ENCODE results near the gene LIN7C. TPM values are rescaled to one million over a fixed set of nuclear protein-coding genes. Genes with fewer than 3 reads are reported as not detected.

Gene LIN7C
- polyA plus RNA-seq, 1 donor from 2014 or later = 131 TPM

DNA sequence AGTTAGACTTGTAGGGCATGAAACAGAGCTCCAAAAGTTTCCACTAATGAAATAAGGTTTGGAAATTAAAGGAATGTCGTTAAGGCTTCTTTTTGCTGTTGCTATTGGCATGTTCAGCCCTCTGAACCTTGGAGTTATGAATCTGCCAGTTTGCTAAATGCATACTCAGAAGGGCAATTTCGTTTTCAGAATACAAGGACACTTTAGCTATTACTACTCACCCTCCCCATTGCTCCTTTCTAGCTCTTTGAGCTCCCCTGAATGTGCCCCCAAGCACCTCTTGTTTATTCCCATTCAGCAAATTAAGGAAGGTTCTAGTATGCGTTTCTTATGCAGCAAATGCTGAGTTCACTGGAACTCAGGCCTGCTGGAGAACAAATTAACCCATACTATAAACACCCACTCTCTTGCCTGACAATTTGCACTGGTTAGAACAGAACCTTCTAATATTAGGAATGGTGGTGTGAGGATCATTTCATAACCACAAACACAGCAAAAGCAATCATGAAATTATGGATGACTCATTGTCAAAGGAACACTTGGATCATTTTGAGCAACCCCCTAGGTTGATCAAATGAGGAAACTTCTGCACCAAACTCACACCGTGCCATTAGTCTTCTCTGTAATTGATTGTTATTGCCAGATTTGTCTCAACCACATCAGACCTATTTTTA, 26.2 kb upstream of the LIN7C start:
- Histone ChIP-seq H2AFZ (ENCODE audit: low read depth, low read length) (no peak overlapping the region), H3K4me2 (ENCODE audit: low read length) (no peak overlapping the region), H3K9me3 (ENCODE audit: low read length) (no peaks in the 10 kb centered on the region), H3K79me2 (replicated peaks; ENCODE audit: insufficient read depth, low read length) (no peaks in the 10 kb centered on the region), H3K27me3 (ENCODE audit: insufficient read depth, low read depth, low read length) (no peaks in the 10 kb centered on the region), H3F3A (ENCODE audit: insufficient read depth, low read length, poor library complexity, severe bottlenecking) (no peaks in the 10 kb centered on the region), H3K9ac (ENCODE audit: low read length) (no peak overlapping the region), H4K20me1 (ENCODE audit: insufficient read depth) (no peaks in the 10 kb centered on the region), H3K4me3 (ENCODE audit: low read length) (no peak overlapping the region), H3K9me2 (ENCODE audit: insufficient read depth, low read length) (no peaks in the 10 kb centered on the region), H3K36me3 (ENCODE audit: insufficient read depth, low read length) (no peaks in the 10 kb centered on the region), H3K27ac (ENCODE audit: low read length) (no peak overlapping the region)
- TF ChIP-seq, protein P1, sequence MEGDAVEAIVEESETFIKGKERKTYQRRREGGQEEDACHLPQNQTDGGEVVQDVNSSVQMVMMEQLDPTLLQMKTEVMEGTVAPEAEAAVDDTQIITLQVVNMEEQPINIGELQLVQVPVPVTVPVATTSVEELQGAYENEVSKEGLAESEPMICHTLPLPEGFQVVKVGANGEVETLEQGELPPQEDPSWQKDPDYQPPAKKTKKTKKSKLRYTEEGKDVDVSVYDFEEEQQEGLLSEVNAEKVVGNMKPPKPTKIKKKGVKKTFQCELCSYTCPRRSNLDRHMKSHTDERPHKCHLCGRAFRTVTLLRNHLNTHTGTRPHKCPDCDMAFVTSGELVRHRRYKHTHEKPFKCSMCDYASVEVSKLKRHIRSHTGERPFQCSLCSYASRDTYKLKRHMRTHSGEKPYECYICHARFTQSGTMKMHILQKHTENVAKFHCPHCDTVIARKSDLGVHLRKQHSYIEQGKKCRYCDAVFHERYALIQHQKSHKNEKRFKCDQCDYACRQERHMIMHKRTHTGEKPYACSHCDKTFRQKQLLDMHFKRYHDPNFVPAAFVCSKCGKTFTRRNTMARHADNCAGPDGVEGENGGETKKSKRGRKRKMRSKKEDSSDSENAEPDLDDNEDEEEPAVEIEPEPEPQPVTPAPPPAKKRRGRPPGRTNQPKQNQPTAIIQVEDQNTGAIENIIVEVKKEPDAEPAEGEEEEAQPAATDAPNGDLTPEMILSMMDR (IDR thresholded peaks at IDR 0.05; ENCODE audit: poor library complexity, severe bottlenecking) = no peak
- TF ChIP-seq POLR2AphosphoS5 (IDR thresholded peaks at IDR 0.05) = no peak
- TF ChIP-seq, protein P2, sequence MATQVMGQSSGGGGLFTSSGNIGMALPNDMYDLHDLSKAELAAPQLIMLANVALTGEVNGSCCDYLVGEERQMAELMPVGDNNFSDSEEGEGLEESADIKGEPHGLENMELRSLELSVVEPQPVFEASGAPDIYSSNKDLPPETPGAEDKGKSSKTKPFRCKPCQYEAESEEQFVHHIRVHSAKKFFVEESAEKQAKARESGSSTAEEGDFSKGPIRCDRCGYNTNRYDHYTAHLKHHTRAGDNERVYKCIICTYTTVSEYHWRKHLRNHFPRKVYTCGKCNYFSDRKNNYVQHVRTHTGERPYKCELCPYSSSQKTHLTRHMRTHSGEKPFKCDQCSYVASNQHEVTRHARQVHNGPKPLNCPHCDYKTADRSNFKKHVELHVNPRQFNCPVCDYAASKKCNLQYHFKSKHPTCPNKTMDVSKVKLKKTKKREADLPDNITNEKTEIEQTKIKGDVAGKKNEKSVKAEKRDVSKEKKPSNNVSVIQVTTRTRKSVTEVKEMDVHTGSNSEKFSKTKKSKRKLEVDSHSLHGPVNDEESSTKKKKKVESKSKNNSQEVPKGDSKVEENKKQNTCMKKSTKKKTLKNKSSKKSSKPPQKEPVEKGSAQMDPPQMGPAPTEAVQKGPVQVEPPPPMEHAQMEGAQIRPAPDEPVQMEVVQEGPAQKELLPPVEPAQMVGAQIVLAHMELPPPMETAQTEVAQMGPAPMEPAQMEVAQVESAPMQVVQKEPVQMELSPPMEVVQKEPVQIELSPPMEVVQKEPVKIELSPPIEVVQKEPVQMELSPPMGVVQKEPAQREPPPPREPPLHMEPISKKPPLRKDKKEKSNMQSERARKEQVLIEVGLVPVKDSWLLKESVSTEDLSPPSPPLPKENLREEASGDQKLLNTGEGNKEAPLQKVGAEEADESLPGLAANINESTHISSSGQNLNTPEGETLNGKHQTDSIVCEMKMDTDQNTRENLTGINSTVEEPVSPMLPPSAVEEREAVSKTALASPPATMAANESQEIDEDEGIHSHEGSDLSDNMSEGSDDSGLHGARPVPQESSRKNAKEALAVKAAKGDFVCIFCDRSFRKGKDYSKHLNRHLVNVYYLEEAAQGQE (IDR thresholded peaks at IDR 0.05; ENCODE audit: borderline replicate concordance) = no peak
- TF ChIP-seq TAF1 (IDR thresholded peaks at IDR 0.05; ENCODE audit: low read depth) = no peak
- no peak for TF ChIP-seq MXI1 (conservative IDR thresholded peaks at IDR 0.05; ENCODE audit: poor library complexity, severe bottlenecking)
- no peak for TF ChIP-seq EZH2 (IDR thresholded peaks at IDR 0.05; ENCODE audit: borderline replicate concordance, insufficient read depth, low read length, poor library complexity, severe bottlenecking)
- no peak for TF ChIP-seq SMC3 (conservative IDR thresholded peaks at IDR 0.05; ENCODE audit: poor library complexity)
- no peak for TF ChIP-seq EP300 (conservative IDR thresholded peaks at IDR 0.05; ENCODE audit: poor library complexity, severe bottlenecking)
- TF ChIP-seq RAD21 (conservative IDR thresholded peaks at IDR 0.05) = no peak

DNA sequence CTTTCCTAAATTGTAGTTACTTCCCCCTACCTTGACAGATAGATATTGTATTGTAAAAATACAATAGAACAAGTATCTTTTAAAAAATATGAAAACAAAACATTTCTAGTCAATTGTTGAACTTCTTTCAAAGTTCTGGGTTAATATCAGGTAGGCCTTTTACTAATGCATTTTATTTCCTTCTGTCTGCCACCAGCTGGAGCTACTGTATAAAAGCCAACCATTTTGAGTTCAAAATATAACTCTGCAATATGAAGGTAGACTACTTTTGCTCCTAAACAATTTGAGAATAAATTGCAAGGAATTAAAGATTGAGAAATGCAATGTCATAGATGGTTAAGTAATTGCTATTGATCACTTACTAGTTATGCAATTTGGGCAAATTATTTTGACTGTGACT, 22.1 kb upstream of the LIN7C start:
- Histone ChIP-seq H3K27ac (ENCODE audit: low read length) (no peak overlapping the region), H3F3A (ENCODE audit: insufficient read depth, low read length, poor library complexity, severe bottlenecking) (no peaks in the 10 kb centered on the region), H3K79me2 (replicated peaks; ENCODE audit: insufficient read depth, low read length) (no peaks in the 10 kb centered on the region), H3K27me3 (ENCODE audit: insufficient read depth, low read depth, low read length) (no peaks in the 10 kb centered on the region), H2AFZ (ENCODE audit: low read depth, low read length) (no peak overlapping the region), H3K9me3 (ENCODE audit: low read length) (no peaks in the 10 kb centered on the region), H4K20me1 (ENCODE audit: insufficient read depth) (no peaks in the 10 kb centered on the region), H3K9ac (ENCODE audit: low read length) (no peak overlapping the region), H3K4me2 (ENCODE audit: low read length) (no peak overlapping the region), H3K4me3 (ENCODE audit: low read length) (no peak overlapping the region), H3K36me3 (ENCODE audit: insufficient read depth, low read length) (no peaks in the 10 kb centered on the region), H3K9me2 (ENCODE audit: insufficient read depth, low read length) (no peaks in the 10 kb centered on the region)
- no peak for TF ChIP-seq EP300 (conservative IDR thresholded peaks at IDR 0.05; ENCODE audit: poor library complexity, severe bottlenecking)
- TF ChIP-seq, protein P1 (IDR thresholded peaks at IDR 0.05; ENCODE audit: poor library complexity, severe bottlenecking) = no peak
- TF ChIP-seq SMC3 (conservative IDR thresholded peaks at IDR 0.05; ENCODE audit: poor library complexity) = no peak
- TF ChIP-seq, protein P2 (IDR thresholded peaks at IDR 0.05; ENCODE audit: borderline replicate concordance) = no peak
- no peak for TF ChIP-seq MXI1 (conservative IDR thresholded peaks at IDR 0.05; ENCODE audit: poor library complexity, severe bottlenecking)
- TF ChIP-seq EZH2 (IDR thresholded peaks at IDR 0.05; ENCODE audit: borderline replicate concordance, insufficient read depth, low read length, poor library complexity, severe bottlenecking) = no peak
- TF ChIP-seq POLR2AphosphoS5 (IDR thresholded peaks at IDR 0.05) = no peak
- TF ChIP-seq TAF1 (IDR thresholded peaks at IDR 0.05; ENCODE audit: low read depth) = no peak
- no peak for TF ChIP-seq RAD21 (conservative IDR thresholded peaks at IDR 0.05)
